Activated CD8-positive, alpha-beta memory T cell treated with anti-CD3 and anti-CD28 coated beads for 48 hours (primary cell): Measurements from ENCODE around the gene TBC1D2B.

Experiments used
- DNase-seq, 3 experiments: peaks; one replicate each; pipeline ENCODE4 v3.0.0-alpha.2; 2020; ENCODE audit warnings: low read depth in 2 of 3, low spot score in 2 of 3

TBC1D2B gene

GRCh38 chr15:78055919-78056713 lies 21.4 kb downstream of the TBC1D2B start:
- no peak for DNase-seq

GRCh38 chr15:78054966-78055365 lies 22.5 kb downstream of the TBC1D2B start:
- DNase-seq: no peak

- DNase-seq: no peak
Measured at GRCh38 chr15:78054518-78054917, 23.0 kb downstream of the TBC1D2B start.

- DNase-seq: no peak
Measured at GRCh38 chr15:78052545-78052944, 25.0 kb downstream of the TBC1D2B start.

GRCh38 chr15:78052001-78052401 lies 25.5 kb downstream of the TBC1D2B start:
- no peak for DNase-seq

- no peak for DNase-seq
Measured at GRCh38 chr15:78051596-78051995, 25.9 kb downstream of the TBC1D2B start.

- no peak for DNase-seq
Measured at GRCh38 chr15:78050826-78051225, 26.7 kb downstream of the TBC1D2B start.

GRCh38 chr15:78050441-78050809 lies 27.1 kb downstream of the TBC1D2B start:
- DNase-seq: no peak

GRCh38 chr15:78049691-78050440 lies 27.6 kb downstream of the TBC1D2B start:
- DNase-seq: peak in 1 of 3 experiments; percentile 37

- DNase-seq: no peak
Measured at GRCh38 chr15:78048628-78048920, 28.9 kb downstream of the TBC1D2B start.

- no peak for DNase-seq
Measured at GRCh38 chr15:78047761-78048627, 29.5 kb downstream of the TBC1D2B start.

GRCh38 chr15:78046796-78047341 lies 30.6 kb downstream of the TBC1D2B start:
- no peak for DNase-seq

- DNase-seq: no peak
Measured at GRCh38 chr15:78045189-78045588, 32.3 kb downstream of the TBC1D2B start.

- no peak for DNase-seq
Measured at GRCh38 chr15:78044407-78045155, 32.9 kb downstream of the TBC1D2B start.

GRCh38 chr15:78041946-78042345 lies 35.6 kb downstream of the TBC1D2B start:
- no peak for DNase-seq

GRCh38 chr15:78040653-78041244 lies 36.8 kb downstream of the TBC1D2B start:
- DNase-seq: no peak

GRCh38 chr15:78038585-78039247 lies 38.8 kb downstream of the TBC1D2B start:
- no peak for DNase-seq

- DNase-seq: no peak
Measured at GRCh38 chr15:78037779-78038305, 39.7 kb downstream of the TBC1D2B start.

- DNase-seq: no peak
Measured at GRCh38 chr15:78037328-78037727, 40.2 kb downstream of the TBC1D2B start.
